ENCODE measurements around the gene TTC12. TPM values are rescaled to one million over a fixed set of nuclear protein-coding genes. Genes with fewer than 3 reads are reported as not detected.

Gene TTC12
- total and polyA plus RNA-seq, 10 of the 15 experiments (the other 5 are each of a cell fraction or from before 2014, with no cell fraction given) = 3.7 to 14.0 (median 8.1) TPM

DNA sequence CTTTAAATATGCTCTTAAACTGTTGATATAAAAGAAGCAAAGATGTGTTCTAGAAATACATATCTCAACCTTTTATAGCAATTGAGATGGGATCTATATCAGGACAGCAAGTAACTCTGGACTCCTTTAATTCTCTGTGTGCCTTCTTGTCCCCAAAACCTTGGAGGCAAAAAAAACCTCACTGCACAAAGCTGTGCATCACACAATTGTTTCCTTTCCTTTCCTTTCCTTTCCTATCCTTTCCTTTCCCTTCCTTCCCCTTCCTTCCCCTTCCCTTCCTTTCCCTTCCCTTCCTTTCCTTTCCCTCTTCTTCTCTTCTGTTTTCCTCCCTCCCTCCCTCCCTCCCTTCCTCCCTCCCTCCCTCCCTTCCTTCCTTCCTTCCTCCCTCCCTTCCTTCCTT is 9.5 kb upstream of the TTC12 start:
- in situ Hi-C loops (cut with MboI) = loop anchor here (10.0 kb wide), 1 partner anchor 960 kb away; no protein-coding TSS in a partner anchor
- Histone ChIP-seq H3K4me1 (ENCODE audit: control insufficient read depth, insufficient read depth, low read length) (no peaks in the 10 kb centered on the region), H3K79me2 (ENCODE audit: control insufficient read depth, insufficient read depth, low read length) (no peaks in the 10 kb centered on the region), H2AFZ (ENCODE audit: control insufficient read depth, low read depth, low read length) (no peak overlapping the region), H3K27ac (ENCODE audit: control insufficient read depth, insufficient read depth) (no peak overlapping the region), H4K20me1 (ENCODE audit: control insufficient read depth, insufficient read depth) (no peaks in the 10 kb centered on the region), H3K4me2 (ENCODE audit: control insufficient read depth, insufficient read depth) (no peak overlapping the region), H3K9me3 (replicated peaks; ENCODE audit: control insufficient read depth, insufficient read depth, low read length) (no peaks in the 10 kb centered on the region), H3K36me3 (ENCODE audit: control insufficient read depth in 2 of 2, insufficient read depth in 2 of 2, low read length in 1 of 2) (no peaks in the 10 kb centered on the region), H3K4me3 (no peak overlapping the region), H3K9ac (ENCODE audit: control insufficient read depth, insufficient read depth, low read length) (no peak overlapping the region), H3K27me3 (replicated peaks in 1 of 2; ENCODE audit: control insufficient read depth in 2 of 2, insufficient read depth in 2 of 2, low read length in 1 of 2) (no peaks in the 10 kb centered on the region; a peak in 1 of 4 replicates)
- TF ChIP-seq RFX5 (IDR thresholded peaks at IDR 0.05; ENCODE audit: low read depth, low read length) = no peak
- TF ChIP-seq ZNF217 (IDR thresholded peaks at IDR 0.05) = no peak
- TF ChIP-seq SP1 (IDR thresholded peaks at IDR 0.05; ENCODE audit: low read depth, low read length) = no peak
- no peak for TF ChIP-seq RBBP5 (conservative IDR thresholded peaks at IDR 0.05)
- TF ChIP-seq TCF7 (IDR thresholded peaks at IDR 0.05; ENCODE audit: borderline replicate concordance) = no peak
- TF ChIP-seq RAD21 (IDR thresholded peaks at IDR 0.05; ENCODE audit: insufficient read depth, low read depth, low read length) = no peak
- no peak for TF ChIP-seq PAX5 (IDR thresholded peaks at IDR 0.05; ENCODE audit: borderline replicate concordance, low read depth, low read length)
- FAIRE-seq (no peak), DNase-seq (ENCODE audit: low read depth, low spot score) (no peak), ATAC-seq (no peak)
- CTCF ChIA-PET = interaction anchor here (1.0 to 4.8 kb wide), 8 partner anchors 8 to 494 kb away, joined by 3 to 65 read pairs (median 8); partner anchors contain the start of gene TTC12
- RAD21 ChIA-PET (ENCODE audit: unreplicated experiment) = no interaction called here
- intact Hi-C loops (cut with micrococcal nuclease; ENCODE audit: unreplicated experiment) = loop anchor here (1.0 to 5.0 kb wide), 4 partner anchors 227 to 957 kb away; no protein-coding TSS in a partner anchor
- POLR2A ChIA-PET = no interaction called here
- no TSS peak for BruUV-seq (replicated peaks)
- SMC1A ChIA-PET (ENCODE audit: uncharacterized antibody, unreplicated experiment) = interaction anchor here (0.8 to 1.7 kb wide), 5 partner anchors 10 to 235 kb away, joined by 3 to 7 read pairs (median 3); partner anchors contain the start of gene TTC12
